GM12878 (cell line): ENCODE data around the gene SLC25A40. TPM values are rescaled to one million over a fixed set of nuclear protein-coding genes. Genes with fewer than 3 reads are reported as not detected.
A peak's percentile ranks its signal among the peaks of the same experiment; 100 is the strongest.

Source experiments
- ATF2 ChIP-seq: IDR thresholded peaks from 2 replicates; pipeline ENCODE4 v1.6.1; 2012; ENCODE audit warnings: low read length, inconsistent platforms
- CREB1 ChIP-seq: IDR thresholded peaks from 2 replicates; pipeline ENCODE4 v1.6.1; 2012; ENCODE audit warnings: low read depth, mild to moderate bottlenecking, inconsistent platforms
- FOS ChIP-seq: IDR thresholded peaks from 3 replicates; pipeline ENCODE4 v1.6.1; 2011; ENCODE audit warnings: borderline replicate concordance; ENCODE audit not compliant: insufficient read length; ENCODE audit errors: extremely low read depth
- HDAC2 ChIP-seq: fragments of 200-600 bp; sonication (generic); IDR thresholded peaks from 2 replicates; pipeline ENCODE4 v1.6.1; 2017
- HDAC6 ChIP-seq: fragments of 200-600 bp; sonication (generic); IDR thresholded peaks from one replicate; pipeline ENCODE4 v1.8.0; 2017; ENCODE audit warnings: antibody characterized with exemption; ENCODE audit not compliant: unreplicated experiment
- MTA3 ChIP-seq: IDR thresholded peaks from 2 replicates; pipeline ENCODE4 v1.6.1; 2012; ENCODE audit warnings: low read length, inconsistent platforms, borderline replicate concordance
- NR2C1 ChIP-seq: fragments of 450-650 bp; IDR thresholded peaks from 2 replicates; pipeline ENCODE4 v1.6.1; 2017; ENCODE audit warnings: antibody characterized with exemption, mild to moderate bottlenecking, moderate library complexity
- PML ChIP-seq: IDR thresholded peaks from 2 replicates; pipeline ENCODE4 v1.6.1; 2012; ENCODE audit warnings: low read length, inconsistent platforms
- POLR2AphosphoS5 ChIP-seq: IDR thresholded peaks from 2 replicates; pipeline ENCODE4 v1.6.1; 2011; ENCODE audit warnings: mild to moderate bottlenecking, low read length, inconsistent platforms
- PRDM15 ChIP-seq: fragments of 450-650 bp; formaldehyde crosslinking; IDR thresholded peaks from 2 replicates; pipeline ENCODE4 v1.4.0; 2020; ENCODE audit warnings: mild to moderate bottlenecking, moderate library complexity
- RELA ChIP-seq: fragments of 450-650 bp; IDR thresholded peaks from 2 replicates; pipeline ENCODE4 v1.8.0; 2014; ENCODE audit warnings: borderline replicate concordance; ENCODE audit not compliant: partially characterized antibody
- SKIL ChIP-seq: fragments of 450-650 bp; IDR thresholded peaks from 2 replicates; pipeline ENCODE4 v1.6.1; 2017; ENCODE audit warnings: mild to moderate bottlenecking, low read depth, inconsistent platforms; ENCODE audit not compliant: poor library complexity, severe bottlenecking
- SMAD1 ChIP-seq: fragments of 450-650 bp; IDR thresholded peaks from 2 replicates; pipeline ENCODE4 v1.6.1; 2018; ENCODE audit warnings: mild to moderate bottlenecking, low read depth; ENCODE audit not compliant: partially characterized antibody
- TCF3 ChIP-seq: IDR thresholded peaks from 2 replicates; pipeline ENCODE4 v1.6.1; 2012; ENCODE audit warnings: low read depth, mild to moderate bottlenecking, low read length, borderline replicate concordance; ENCODE audit not compliant: insufficient read depth
- ZBTB33 ChIP-seq: fragments of 450-650 bp; IDR thresholded peaks from 2 replicates; pipeline ENCODE4 v1.6.1; 2017; ENCODE audit warnings: mild to moderate bottlenecking
- ZNF24 ChIP-seq: fragments of 450-650 bp; IDR thresholded peaks from 2 replicates; pipeline ENCODE4 v1.6.1; 2017; ENCODE audit warnings: antibody characterized with exemption, mild to moderate bottlenecking
- polyA plus RNA-seq, 11 experiments: library from polyadenylated mRNA; depleted of rRNA in 4 of 11; unstranded in 6 of 11; stranded (reverse) in 5 of 11; fragments of >200 nt; fragmentation: Nextera tagmentation in 4 of 11; fragmentation: Illumina TruSeq in 1 of 11; extraction: Ambion mirVana in 4 of 11; extraction: Trizol in 1 of 11; gene quantifications; 1 replicate in 1 of 11; 2 replicates in 10 of 11; pipeline versions ENCODE4 v1.2.1 to v1.2.3, GENCODE V29; 2011 to 2016; ENCODE audit warnings: inconsistent platforms in 2 of 11, missing spikeins in 2 of 11, low read depth in 1 of 11
- total RNA-seq, 4 experiments: library from RNA; depleted of rRNA in 3 of 4; stranded (reverse); fragments of >200 nt in 3 of 4; fragmentation: Illumina TruSeq in 1 of 4; extraction: Trizol in 1 of 4; gene quantifications; 2 replicates each; pipeline versions ENCODE4 v1.2.1 to v1.2.3, GENCODE V29; 2013 to 2021
- TF ChIP-seq, protein P1 (sequence below): fragments of 450-650 bp; IDR thresholded peaks from 2 replicates; pipeline ENCODE4 v1.6.1; 2018; ENCODE audit warnings: borderline replicate concordance, mild to moderate bottlenecking; ENCODE audit not compliant: partially characterized antibody

Gene SLC25A40
- total and polyA plus RNA-seq, 10 of the 15 experiments (the other 5 are each of a cell fraction or from before 2014, with no cell fraction given) = 15.8 to 60.3 (median 22.2) TPM

GRCh38 chr7:87876040-87876868, at the start of gene SLC25A40, which contains the start of gene DBF4 (continued):
- peak; percentile 8; the same call in 1 of the 2 replicates for TF ChIP-seq PRDM15 (CRISPR knock-in tag)
- TF ChIP-seq NR2C1 = no peak; the same call in 1 of the 2 replicates
- TF ChIP-seq POLR2AphosphoS5 = peak; percentile 92
- no peak for TF ChIP-seq FOS
- TF ChIP-seq CREB1 = peak; percentile 90
- no peak for TF ChIP-seq SMAD1
- TF ChIP-seq, protein P1, sequence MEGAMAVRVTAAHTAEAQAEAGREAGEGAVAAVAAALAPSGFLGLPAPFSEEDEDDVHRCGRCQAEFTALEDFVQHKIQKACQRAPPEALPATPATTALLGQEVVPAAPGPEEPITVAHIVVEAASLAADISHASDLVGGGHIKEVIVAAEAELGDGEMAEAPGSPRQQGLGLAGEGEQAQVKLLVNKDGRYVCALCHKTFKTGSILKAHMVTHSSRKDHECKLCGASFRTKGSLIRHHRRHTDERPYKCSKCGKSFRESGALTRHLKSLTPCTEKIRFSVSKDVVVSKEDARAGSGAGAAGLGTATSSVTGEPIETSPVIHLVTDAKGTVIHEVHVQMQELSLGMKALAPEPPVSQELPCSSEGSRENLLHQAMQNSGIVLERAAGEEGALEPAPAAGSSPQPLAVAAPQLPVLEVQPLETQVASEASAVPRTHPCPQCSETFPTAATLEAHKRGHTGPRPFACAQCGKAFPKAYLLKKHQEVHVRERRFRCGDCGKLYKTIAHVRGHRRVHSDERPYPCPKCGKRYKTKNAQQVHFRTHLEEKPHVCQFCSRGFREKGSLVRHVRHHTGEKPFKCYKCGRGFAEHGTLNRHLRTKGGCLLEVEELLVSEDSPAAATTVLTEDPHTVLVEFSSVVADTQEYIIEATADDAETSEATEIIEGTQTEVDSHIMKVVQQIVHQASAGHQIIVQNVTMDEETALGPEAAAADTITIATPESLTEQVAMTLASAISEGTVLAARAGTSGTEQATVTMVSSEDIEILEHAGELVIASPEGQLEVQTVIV = no peak
- TF ChIP-seq ZNF24 = no peak
- 0 out of 2 replicates have a peak, but pooled peaks have one; percentile 44 for TF ChIP-seq TCF3
- no peak for TF ChIP-seq HDAC2
- no peak for TF ChIP-seq ATF2
- TF ChIP-seq HDAC6 = no peak
- TF ChIP-seq MTA3 = no peak; the same call in 1 of the 2 replicates
- TF ChIP-seq RELA = peak; percentile 50
- TF ChIP-seq SKIL = no peak
- no peak for TF ChIP-seq ZBTB33
- peak; percentile 86 for TF ChIP-seq PML
